Ramos (cell line): Measurements from ENCODE around the gene ANKRD63.

Experiments
- in situ Hi-C: fragments of 300-500 bp; cut with MboI; formaldehyde crosslinking; loops from one replicate; pipeline ENCODE4 v1.14.3; 2022; ENCODE audit warnings: low sequenced_read_pairs; ENCODE audit not compliant: unreplicated experiment

The ANKRD63 gene

GRCh38 chr15:40265355-40265754 lies 17.5 kb downstream of the ANKRD63 start:
- in situ Hi-C loops, result loop anchor here (25.0 kb wide), 1 partner anchor 578 kb away; no protein-coding TSS in a partner anchor

- in situ Hi-C loops, result loop anchor here (25.0 kb wide), 1 partner anchor 577 kb away; no protein-coding TSS in a partner anchor
Observed at GRCh38 chr15:40264321-40265153, 18.3 kb downstream of the ANKRD63 start.

GRCh38 chr15:40263024-40263754 lies 19.7 kb downstream of the ANKRD63 start:
- in situ Hi-C loops, result loop anchor here (25.0 kb wide), 1 partner anchor 576 kb away; no protein-coding TSS in a partner anchor

GRCh38 chr15:40259021-40259420 lies 23.8 kb downstream of the ANKRD63 start:
- in situ Hi-C loops, result loop anchor here (25.0 kb wide), 1 partner anchor 572 kb away; no protein-coding TSS in a partner anchor

GRCh38 chr15:40258544-40258943 lies 24.3 kb downstream of the ANKRD63 start:
- in situ Hi-C loops, result loop anchor here (25.0 kb wide), 1 partner anchor 571 kb away; no protein-coding TSS in a partner anchor

GRCh38 chr15:40257656-40258450 lies 25.0 kb downstream of the ANKRD63 start:
- in situ Hi-C loops, result loop anchor here (25.0 kb wide), 1 partner anchor 571 kb away; no protein-coding TSS in a partner anchor

- in situ Hi-C loops, result loop anchor here (25.0 kb wide), 1 partner anchor 569 kb away; no protein-coding TSS in a partner anchor
Observed at GRCh38 chr15:40256638-40257235, 26.1 kb downstream of the ANKRD63 start.

GRCh38 chr15:40255033-40255432 lies 27.8 kb downstream of the ANKRD63 start:
- in situ Hi-C loops, result loop anchor here (25.0 kb wide), 1 partner anchor 568 kb away; no protein-coding TSS in a partner anchor

GRCh38 chr15:40254452-40254851 lies 28.4 kb downstream of the ANKRD63 start:
- in situ Hi-C loops, result loop anchor here (25.0 kb wide), 1 partner anchor 567 kb away; no protein-coding TSS in a partner anchor

GRCh38 chr15:40253167-40253790 lies 29.6 kb downstream of the ANKRD63 start:
- in situ Hi-C loops, result loop anchor here (25.0 kb wide), 1 partner anchor 566 kb away; no protein-coding TSS in a partner anchor

- in situ Hi-C loops, result loop anchor here (25.0 kb wide), 1 partner anchor 565 kb away; no protein-coding TSS in a partner anchor
Observed at GRCh38 chr15:40252438-40253166, 30.3 kb downstream of the ANKRD63 start.

GRCh38 chr15:40252141-40252437 lies 30.8 kb downstream of the ANKRD63 start:
- in situ Hi-C loops, result loop anchor here (25.0 kb wide), 1 partner anchor 565 kb away; no protein-coding TSS in a partner anchor

- in situ Hi-C loops, result loop anchor here (25.0 kb wide), 1 partner anchor 564 kb away; no protein-coding TSS in a partner anchor
Observed at GRCh38 chr15:40251486-40252140, 31.3 kb downstream of the ANKRD63 start.

GRCh38 chr15:40250771-40251483 lies 31.9 kb downstream of the ANKRD63 start:
- in situ Hi-C loops, result loop anchor here (25.0 kb wide), 1 partner anchor 564 kb away; no protein-coding TSS in a partner anchor

GRCh38 chr15:40250304-40250656 lies 32.6 kb downstream of the ANKRD63 start:
- in situ Hi-C loops, result loop anchor here (25.0 kb wide), 1 partner anchor 563 kb away; no protein-coding TSS in a partner anchor

GRCh38 chr15:40249477-40250303 lies 33.2 kb downstream of the ANKRD63 start:
- in situ Hi-C loops, result loop anchor here (25.0 kb wide), 1 partner anchor 562 kb away; no protein-coding TSS in a partner anchor
